Chondrocyte (in vitro differentiated cells): ENCODE data around the gene RSPH10B. TPM values are rescaled to one million over a fixed set of nuclear protein-coding genes. Genes with fewer than 3 reads are reported as not detected.
"Not testable (repeated sequence)": the region's sequence is repeated elsewhere in the genome, so short reads cannot be mapped to it uniquely, and the experiment has no call there.

Source experiments
- DNase-seq: peaks from one replicate; pipeline ENCODE4 v3.0.0; 2021; ENCODE audit warnings: mixed read lengths, low spot score
- H3K27ac Mint-ChIP-seq: one replicate; pipeline ENCODE4 v1.8.0; 2021; ENCODE audit warnings: mild to moderate bottlenecking, moderate library complexity, mixed read lengths; ENCODE audit not compliant: unreplicated experiment
- H3K27me3 Mint-ChIP-seq: 2 replicates; pipeline ENCODE4 v1.8.0; 2021; ENCODE audit warnings: low read depth, mixed read lengths
- H3K36me3 Mint-ChIP-seq: 2 replicates; pipeline ENCODE4 v1.8.0; 2021; ENCODE audit warnings: low read depth, mixed read lengths
- H3K4me1 Mint-ChIP-seq: 2 replicates; pipeline ENCODE4 v1.8.0; 2021; ENCODE audit warnings: low read depth, mild to moderate bottlenecking, mixed read lengths
- H3K4me3 Mint-ChIP-seq: one replicate; pipeline ENCODE4 v1.8.0; 2021; ENCODE audit warnings: mild to moderate bottlenecking, moderate library complexity, mixed read lengths; ENCODE audit not compliant: unreplicated experiment
- H3K9me3 Mint-ChIP-seq: 2 replicates; pipeline ENCODE4 v1.8.0; 2021; ENCODE audit warnings: low read depth, mixed read lengths
- total RNA-seq: library from RNA; stranded (reverse); gene quantifications from 3 replicates; pipeline ENCODE4 v1.2.1, GENCODE V29; 2021
- TF ChIP-seq, protein P1 (sequence below): fragments of 200-600 bp; sonication (generic); IDR thresholded peaks from 2 replicates; pipeline ENCODE4 v1.5.0; 2021; ENCODE audit warnings: antibody characterized with exemption, mild to moderate bottlenecking, moderate library complexity

Gene RSPH10B
- total RNA-seq, 1 donor from 2014 or later, result not detected

DNA sequence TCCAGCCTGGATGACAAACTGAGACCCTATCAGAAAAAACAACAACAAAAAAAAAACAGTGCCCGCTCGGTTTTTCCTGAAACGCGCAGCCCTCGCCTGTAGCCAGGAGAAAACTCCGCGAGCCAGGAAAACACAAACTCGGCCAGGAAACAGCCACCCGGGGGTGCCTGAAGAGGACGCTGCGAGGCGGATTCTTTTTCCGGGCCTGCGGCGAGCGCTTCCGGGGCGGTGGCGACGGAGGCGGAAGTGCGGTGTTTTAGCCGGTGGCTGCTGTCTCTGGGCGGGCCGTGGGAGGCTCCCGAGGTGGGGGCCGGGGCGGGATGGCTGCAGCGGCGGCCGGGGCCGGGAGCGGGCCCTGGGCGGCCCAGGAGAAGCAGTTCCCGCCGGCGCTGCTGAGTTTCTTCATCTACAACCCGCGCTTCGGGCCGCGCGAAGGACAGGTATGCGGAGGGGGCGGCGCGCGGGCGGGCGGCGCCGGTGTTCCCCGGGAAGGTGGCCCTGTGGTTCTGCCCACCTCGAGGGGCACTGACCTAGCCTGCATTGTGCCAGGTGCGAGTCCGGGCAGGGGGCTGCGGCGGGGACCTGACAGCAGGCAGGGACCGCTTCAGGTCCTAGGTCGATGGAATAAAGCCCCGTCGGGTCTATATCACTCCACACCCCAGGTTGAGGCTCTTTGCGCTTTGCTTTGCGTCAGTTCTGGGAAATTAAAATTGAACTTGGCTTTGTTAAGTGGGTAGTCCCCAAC is 71.8 kb downstream of the RSPH10B start, which contains the start of gene CCZ1:
Gene CCZ1, plus strand, starts transcription at position 254 of the 745 bp plus-strand sequence. Its CDS starts 67 bp downstream, at position 321.
- not testable (repeated sequence) for H3K9me3 Mint-ChIP-seq, H3K27me3 Mint-ChIP-seq, DNase-seq, H3K36me3 Mint-ChIP-seq, H3K4me1 Mint-ChIP-seq
- Mint-ChIP-seq H3K4me3 (peak within 1 kb of the TSS; percentile 78), H3K27ac (peak within 1 kb of the TSS; percentile 85)
- TF ChIP-seq, protein P1, sequence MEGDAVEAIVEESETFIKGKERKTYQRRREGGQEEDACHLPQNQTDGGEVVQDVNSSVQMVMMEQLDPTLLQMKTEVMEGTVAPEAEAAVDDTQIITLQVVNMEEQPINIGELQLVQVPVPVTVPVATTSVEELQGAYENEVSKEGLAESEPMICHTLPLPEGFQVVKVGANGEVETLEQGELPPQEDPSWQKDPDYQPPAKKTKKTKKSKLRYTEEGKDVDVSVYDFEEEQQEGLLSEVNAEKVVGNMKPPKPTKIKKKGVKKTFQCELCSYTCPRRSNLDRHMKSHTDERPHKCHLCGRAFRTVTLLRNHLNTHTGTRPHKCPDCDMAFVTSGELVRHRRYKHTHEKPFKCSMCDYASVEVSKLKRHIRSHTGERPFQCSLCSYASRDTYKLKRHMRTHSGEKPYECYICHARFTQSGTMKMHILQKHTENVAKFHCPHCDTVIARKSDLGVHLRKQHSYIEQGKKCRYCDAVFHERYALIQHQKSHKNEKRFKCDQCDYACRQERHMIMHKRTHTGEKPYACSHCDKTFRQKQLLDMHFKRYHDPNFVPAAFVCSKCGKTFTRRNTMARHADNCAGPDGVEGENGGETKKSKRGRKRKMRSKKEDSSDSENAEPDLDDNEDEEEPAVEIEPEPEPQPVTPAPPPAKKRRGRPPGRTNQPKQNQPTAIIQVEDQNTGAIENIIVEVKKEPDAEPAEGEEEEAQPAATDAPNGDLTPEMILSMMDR, result peak; percentile 61

DNA sequence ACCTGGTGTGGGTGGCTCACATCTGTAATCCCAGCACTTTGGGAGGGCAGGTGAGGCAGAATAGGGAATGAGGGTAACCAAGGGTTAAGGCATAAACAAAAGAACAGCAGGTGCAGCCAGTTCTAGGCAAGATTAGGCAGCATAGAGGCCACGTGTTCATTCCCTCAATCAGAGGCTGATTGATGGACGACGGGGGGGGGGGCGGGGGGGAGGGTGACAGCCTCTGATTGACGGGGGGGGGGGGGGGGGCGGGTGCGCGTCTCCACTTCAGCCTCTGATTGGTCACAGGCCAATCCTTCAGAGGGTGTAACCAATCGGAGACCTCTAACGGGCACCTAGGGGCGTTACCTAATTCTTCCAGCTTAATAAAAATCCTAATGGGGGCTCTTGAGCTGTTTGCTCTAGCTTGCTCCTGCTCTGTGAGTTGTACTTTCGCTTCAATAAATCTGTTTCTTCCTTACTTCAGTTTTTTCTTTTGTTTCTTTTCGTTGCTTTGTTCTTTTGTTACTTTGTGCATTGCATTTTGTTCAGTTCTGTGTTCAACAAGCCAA is 73.0 kb downstream of the RSPH10B start:
- DNase-seq, H3K4me1 Mint-ChIP-seq, H3K36me3 Mint-ChIP-seq, H3K9me3 Mint-ChIP-seq, H3K27ac Mint-ChIP-seq, H3K27me3 Mint-ChIP-seq: not testable (repeated sequence)
- peak overlapping the region; percentile 16 for H3K4me3 Mint-ChIP-seq

DNA sequence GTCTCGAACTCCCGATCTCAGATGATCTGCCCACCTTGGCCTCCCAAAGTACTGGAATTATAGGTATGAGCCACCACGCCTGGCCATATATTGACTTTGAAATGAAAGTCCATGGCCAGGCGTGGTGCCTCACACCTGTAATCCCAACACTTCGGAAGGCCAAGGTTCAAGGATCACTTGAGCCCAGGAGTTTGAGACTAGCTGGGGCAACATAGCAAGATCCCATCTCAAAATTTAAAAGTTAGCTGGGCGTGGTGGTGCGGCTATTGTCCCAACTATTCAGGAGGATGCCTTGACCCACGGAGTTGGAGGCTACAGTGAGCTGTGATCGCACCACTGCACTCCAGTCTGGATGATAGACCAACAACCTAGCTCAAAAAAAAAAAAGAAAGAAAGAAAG is 78.0 kb downstream of the RSPH10B start:
- H3K36me3 Mint-ChIP-seq, result no peaks in the 10 kb centered on the region
- no peaks in the 10 kb centered on the region for H3K27me3 Mint-ChIP-seq
- H3K9me3 Mint-ChIP-seq, result no peaks in the 10 kb centered on the region
- DNase-seq, result no peak
- no peak overlapping the region for H3K27ac Mint-ChIP-seq
- H3K4me1 Mint-ChIP-seq, result no peaks in the 10 kb centered on the region
- TF ChIP-seq, protein P1, result no peak
- H3K4me3 Mint-ChIP-seq, result no peak overlapping the region

DNA sequence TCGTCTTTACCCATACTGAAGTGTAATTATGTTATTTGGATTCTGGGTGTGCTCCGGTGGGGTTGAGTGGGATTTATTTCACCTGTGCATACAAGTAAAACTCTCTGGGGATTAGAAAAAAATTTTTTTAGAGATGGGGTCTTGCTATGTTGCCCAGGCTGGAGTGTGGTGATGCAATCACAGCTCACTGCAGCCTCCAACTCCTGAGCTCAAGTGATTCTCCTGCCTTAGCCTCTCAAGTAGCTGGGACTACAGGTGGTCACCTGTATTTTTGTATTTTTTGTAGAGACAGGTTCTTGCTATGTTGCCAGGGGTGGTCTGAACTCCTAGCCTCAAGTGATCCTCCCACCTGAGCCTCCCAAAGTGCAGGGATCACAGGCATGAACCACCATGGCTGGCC is 80.2 kb downstream of the RSPH10B start:
- not testable (repeated sequence) for H3K27ac Mint-ChIP-seq, H3K27me3 Mint-ChIP-seq, H3K36me3 Mint-ChIP-seq, DNase-seq, H3K4me3 Mint-ChIP-seq, H3K4me1 Mint-ChIP-seq, H3K9me3 Mint-ChIP-seq

DNA sequence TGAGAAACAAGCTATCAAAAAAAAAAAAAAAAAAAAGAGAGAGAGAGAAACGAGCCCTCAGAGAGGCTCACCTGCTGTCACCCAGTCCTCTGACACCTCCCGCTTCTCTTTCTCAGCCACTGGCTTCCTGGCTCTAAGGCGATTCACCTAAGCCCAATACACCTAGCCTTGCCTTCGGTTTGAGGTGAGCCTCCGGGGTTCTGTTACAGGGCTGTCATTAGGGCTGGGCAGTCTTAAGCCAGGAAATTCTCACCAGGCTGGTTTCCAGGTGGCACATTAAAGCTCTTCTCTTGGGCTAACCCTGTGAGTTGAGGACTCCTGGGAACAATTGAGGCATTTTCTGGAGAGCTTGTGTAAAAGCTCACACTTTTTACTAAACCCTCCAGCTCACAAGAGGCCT is 82.5 kb downstream of the RSPH10B start:
- H3K27ac Mint-ChIP-seq, H3K9me3 Mint-ChIP-seq, H3K4me1 Mint-ChIP-seq, DNase-seq, H3K36me3 Mint-ChIP-seq, H3K27me3 Mint-ChIP-seq, H3K4me3 Mint-ChIP-seq: not testable (repeated sequence)

DNA sequence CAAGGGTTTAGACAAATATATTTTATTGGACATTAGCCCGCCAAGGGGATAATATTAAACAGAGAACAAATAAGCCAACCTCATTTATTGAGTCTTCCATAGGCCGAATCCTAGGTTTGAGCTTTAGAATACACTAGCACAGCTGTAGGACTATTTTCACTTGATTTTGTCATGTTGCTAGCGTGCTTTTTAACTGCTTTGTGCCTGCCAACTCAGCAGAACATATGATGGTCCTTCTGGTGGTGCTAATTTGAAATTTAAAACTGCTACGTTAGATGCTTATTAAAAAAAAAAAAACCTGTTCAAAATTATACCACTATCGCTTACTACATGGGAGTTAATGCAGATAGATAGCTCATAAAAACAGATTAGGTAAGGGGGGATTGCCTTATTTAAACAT is 86.1 kb downstream of the RSPH10B start:
- H3K4me1 Mint-ChIP-seq, H3K27ac Mint-ChIP-seq, H3K36me3 Mint-ChIP-seq, H3K4me3 Mint-ChIP-seq, DNase-seq, H3K27me3 Mint-ChIP-seq, H3K9me3 Mint-ChIP-seq: not testable (repeated sequence)

DNA sequence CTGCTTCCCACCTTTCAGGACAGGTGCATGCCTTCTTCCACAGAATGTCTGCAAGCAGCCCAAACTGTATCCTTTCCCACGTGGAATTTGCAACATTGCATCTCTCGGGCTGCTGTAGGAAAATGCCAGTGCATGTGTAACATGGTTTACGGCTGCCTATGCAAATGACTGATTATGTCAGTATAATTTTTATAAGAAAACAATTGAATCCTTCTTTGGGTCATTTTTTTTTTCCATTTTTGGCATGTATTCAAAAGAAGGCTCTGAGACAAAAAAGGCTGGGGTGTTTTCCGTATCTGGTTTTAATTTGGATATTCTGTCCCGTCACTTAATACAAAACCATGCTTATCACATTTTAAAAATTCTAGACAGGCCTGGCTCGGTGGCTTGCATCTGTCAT is 90.4 kb downstream of the RSPH10B start:
- not testable (repeated sequence) for H3K9me3 Mint-ChIP-seq, H3K27ac Mint-ChIP-seq, DNase-seq, H3K4me1 Mint-ChIP-seq, H3K27me3 Mint-ChIP-seq, H3K36me3 Mint-ChIP-seq, H3K4me3 Mint-ChIP-seq

DNA sequence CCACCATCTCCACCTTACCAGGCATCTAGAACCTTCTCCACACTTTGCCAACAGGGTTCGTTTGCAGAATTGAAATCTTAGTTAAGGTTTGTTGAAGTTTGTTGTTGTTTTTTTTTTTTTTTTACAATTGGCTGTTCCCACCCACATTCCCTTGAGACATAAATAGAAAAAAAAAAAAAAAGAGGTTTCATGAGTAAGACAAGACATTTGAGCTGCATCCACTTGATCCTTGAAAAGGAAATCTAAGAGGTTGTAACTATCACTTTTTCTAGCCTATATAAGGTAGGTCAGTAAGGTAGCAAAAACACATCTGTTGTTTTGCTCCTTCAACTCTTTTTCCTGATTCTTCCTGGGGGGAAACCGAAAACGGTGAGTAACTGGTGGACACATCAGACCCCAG is 90.9 kb downstream of the RSPH10B start:
- H3K27me3 Mint-ChIP-seq, H3K4me3 Mint-ChIP-seq, DNase-seq, H3K4me1 Mint-ChIP-seq, H3K9me3 Mint-ChIP-seq, H3K27ac Mint-ChIP-seq, H3K36me3 Mint-ChIP-seq: not testable (repeated sequence)

Other genes with a start within 250 kb of the RSPH10B start
- gene RNF216, start 189.0 kb downstream of the RSPH10B start, total RNA-seq, result 45.4 to 46.9 TPM (median 46.5 TPM) in 3 replicates
- gene OCM, start 89.9 kb downstream of the RSPH10B start, total RNA-seq, result not detected in 3 replicates
- 101 to 125 TPM (median 118 TPM) in 3 replicates for gene CCZ1, start 72.0 kb downstream of the RSPH10B start, total RNA-seq
- gene PMS2, start 38.4 kb upstream of the RSPH10B start, total RNA-seq, result 15.3 to 17.0 TPM (median 16.0 TPM) in 3 replicates
- 31.6 to 49.8 TPM (median 49.7 TPM) in 3 replicates for gene AIMP2, start 38.6 kb upstream of the RSPH10B start, total RNA-seq
- gene ANKRD61, start 60.7 kb upstream of the RSPH10B start, total RNA-seq, result not detected in 3 replicates
- 79.0 to 94.8 TPM (median 79.6 TPM) in 3 replicates for gene EIF2AK1, start 88.5 kb upstream of the RSPH10B start, total RNA-seq
- gene USP42, start 134.3 kb upstream of the RSPH10B start, total RNA-seq, result 10.8 to 11.9 TPM (median 11.0 TPM) in 3 replicates